ENCODE results near the gene SCGN. TPM values are rescaled to one million over a fixed set of nuclear protein-coding genes. Genes with fewer than 3 reads are reported as not detected.

Gene SCGN
- total RNA-seq, 4 donors from 2014 or later: 4.1 to 13.0 (median 9.6) TPM

GRCh38 chr6:25717866-25718740 lies 66.1 kb downstream of the SCGN start:
- Histone ChIP-seq H3K4me1 (no peaks in the 10 kb centered on the region), H3K4me3 (no peak overlapping the region), H3K27me3 (no peaks in the 10 kb centered on the region), H3K36me3 (no peaks in the 10 kb centered on the region), H3K27ac (no peak overlapping the region), H3K9me3 (no peaks in the 10 kb centered on the region)
- TF ChIP-seq CTCF (IDR thresholded peaks at IDR 0.05) (peak in 5 of 6 experiments; percentile 33 to 61 (median 60)), POLR2A (IDR thresholded peaks at IDR 0.05) (no peak)
- DNase-seq: no peak

- no peaks in the 10 kb centered on the region for H3K36me3 ChIP-seq
- no peaks in the 10 kb centered on the region for H3K27me3 ChIP-seq
- H3K27ac ChIP-seq: no peak overlapping the region
- H3K9me3 ChIP-seq: no peaks in the 10 kb centered on the region
- H3K4me1 ChIP-seq: no peaks in the 10 kb centered on the region
- no peak for DNase-seq
- TF ChIP-seq POLR2A (IDR thresholded peaks at IDR 0.05): no peak
- TF ChIP-seq CTCF (IDR thresholded peaks at IDR 0.05): no peak
- H3K4me3 ChIP-seq: no peak overlapping the region
These were observed 74.3 kb downstream of the SCGN start for GRCh38 chr6:25726122-25726911.

- Histone ChIP-seq H3K27ac (no peak overlapping the region), H3K4me3 (no peak overlapping the region), H3K9me3 (no peaks in the 10 kb centered on the region), H3K27me3 (no peaks in the 10 kb centered on the region), H3K36me3 (no peaks in the 10 kb centered on the region), H3K4me1 (no peaks in the 10 kb centered on the region)
- DNase-seq: no peak
- TF ChIP-seq CTCF (IDR thresholded peaks at IDR 0.05) (no peak), POLR2A (IDR thresholded peaks at IDR 0.05) (no peak)
These were observed 75.0 kb downstream of the SCGN start for GRCh38 chr6:25727028-25727427.

GRCh38 chr6:25730907-25731306 lies 78.9 kb downstream of the SCGN start:
- no peak overlapping the region for H3K27ac ChIP-seq
- no peaks in the 10 kb centered on the region for H3K27me3 ChIP-seq
- no peak overlapping the region for H3K4me3 ChIP-seq
- H3K9me3 ChIP-seq: no peaks in the 10 kb centered on the region
- no peak for DNase-seq
- TF ChIP-seq CTCF (IDR thresholded peaks at IDR 0.05): no peak
- H3K4me1 ChIP-seq: no peaks in the 10 kb centered on the region
- no peaks in the 10 kb centered on the region for H3K36me3 ChIP-seq

- no peak for TF ChIP-seq CTCF (IDR thresholded peaks at IDR 0.05)
- no peak for TF ChIP-seq POLR2A (IDR thresholded peaks at IDR 0.05)
- DNase-seq: no peak
- Histone ChIP-seq H3K4me3 (no peak overlapping the region), H3K4me1 (no peaks in the 10 kb centered on the region), H3K27ac (no peak overlapping the region), H3K9me3 (no peaks in the 10 kb centered on the region), H3K36me3 (no peaks in the 10 kb centered on the region), H3K27me3 (no peaks in the 10 kb centered on the region)
These were observed 79.7 kb downstream of the SCGN start for GRCh38 chr6:25731721-25732120.
